ENCODE measurements around the gene CSRP2.

Gene CSRP2

DNA sequence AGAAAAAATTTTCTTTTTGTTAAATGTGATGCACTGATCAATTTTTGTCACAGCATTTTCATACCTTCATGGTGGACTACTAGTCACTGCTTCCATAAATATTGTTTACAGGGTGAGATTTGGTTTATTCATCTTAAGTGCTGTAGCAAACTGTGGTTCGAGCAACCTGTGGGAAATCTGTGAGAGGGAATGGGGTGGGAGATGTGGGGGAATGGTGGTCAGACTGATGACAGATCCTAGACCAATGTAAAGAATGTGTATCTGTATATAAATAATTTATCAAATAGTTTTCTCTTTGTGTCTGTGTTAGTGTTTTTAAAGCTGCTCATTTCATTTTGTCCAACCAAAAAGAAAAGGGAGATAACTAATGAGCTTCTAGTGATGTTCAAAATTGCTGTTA, 26.7 kb downstream of the CSRP2 start:
- no peaks in the 10 kb centered on the region for H3K4me1 ChIP-seq (ENCODE audit: insufficient read depth, low read length)
- no peak overlapping the region for H3K4me3 ChIP-seq (ENCODE audit: low read depth in 1 of 2, low read length in 2 of 2)
- H3K36me3 ChIP-seq (ENCODE audit: insufficient read depth, low read length), result peaks cover 29% of the 10 kb centered on the region
- no peak overlapping the region for H3K9ac ChIP-seq (ENCODE audit: low read length)
- no peak overlapping the region for H3K27ac ChIP-seq (ENCODE audit: low read depth, low read length)
- H3K9me3 ChIP-seq (ENCODE audit: low read length), result peaks cover 3% of the 10 kb centered on the region
- no peaks in the 10 kb centered on the region for H3K27me3 ChIP-seq (ENCODE audit: control insufficient read depth in 1 of 2, insufficient read depth in 2 of 2, low read length in 2 of 2)

GRCh38 chr12:76848132-76848531, 30.7 kb downstream of the CSRP2 start:
- no peak overlapping the region for H3K9ac ChIP-seq (ENCODE audit: low read length)
- H3K36me3 ChIP-seq (ENCODE audit: insufficient read depth, low read length), result peaks cover 29% of the 10 kb centered on the region
- H3K27me3 ChIP-seq (ENCODE audit: control insufficient read depth in 1 of 2, insufficient read depth in 2 of 2, low read length in 2 of 2), result no peaks in the 10 kb centered on the region
- no peaks in the 10 kb centered on the region for H3K4me1 ChIP-seq (ENCODE audit: insufficient read depth, low read length)
- H3K27ac ChIP-seq (ENCODE audit: low read depth, low read length), result no peak overlapping the region
- no peak overlapping the region for H3K4me3 ChIP-seq (ENCODE audit: low read depth in 1 of 2, low read length in 2 of 2)
- no peaks in the 10 kb centered on the region for H3K9me3 ChIP-seq (ENCODE audit: low read length)

GRCh38 chr12:76847260-76847659, 31.6 kb downstream of the CSRP2 start:
- Histone ChIP-seq H3K9me3 (ENCODE audit: low read length) (no peaks in the 10 kb centered on the region), H3K27ac (ENCODE audit: low read depth, low read length) (no peak overlapping the region), H3K9ac (ENCODE audit: low read length) (no peak overlapping the region), H3K4me3 (ENCODE audit: low read depth in 1 of 2, low read length in 2 of 2) (no peak overlapping the region), H3K36me3 (ENCODE audit: insufficient read depth, low read length) (peaks cover 29% of the 10 kb centered on the region), H3K27me3 (ENCODE audit: control insufficient read depth in 1 of 2, insufficient read depth in 2 of 2, low read length in 2 of 2) (no peaks in the 10 kb centered on the region), H3K4me1 (ENCODE audit: insufficient read depth, low read length) (no peaks in the 10 kb centered on the region)

- no peak overlapping the region for H3K4me3 ChIP-seq (ENCODE audit: low read depth in 1 of 2, low read length in 2 of 2)
- H3K36me3 ChIP-seq (ENCODE audit: insufficient read depth, low read length), result peaks cover 8% of the 10 kb centered on the region
Observed at GRCh38 chr12:76836633-76837032, 42.2 kb downstream of the CSRP2 start.

DNA sequence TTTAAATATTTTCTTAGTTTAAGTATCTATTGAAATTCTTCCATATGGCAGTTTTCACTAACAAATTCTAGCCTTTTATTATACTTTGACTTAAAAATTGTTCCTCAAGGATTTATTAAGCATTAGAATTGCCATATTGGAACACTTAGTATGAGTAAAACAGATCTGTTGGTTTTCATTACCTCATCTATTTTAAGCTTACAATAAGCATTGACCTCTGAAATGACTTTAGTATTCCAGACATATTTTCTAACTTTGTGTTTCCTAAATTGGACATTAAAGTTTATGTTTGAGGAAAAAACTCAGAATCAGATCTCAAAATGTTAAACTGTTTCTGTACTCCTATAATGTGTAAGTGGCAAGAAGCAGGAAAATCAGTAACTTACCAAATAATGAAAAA, 48.4 kb downstream of the CSRP2 start:
- no peak overlapping the region for H3K27ac ChIP-seq (ENCODE audit: low read depth, low read length)
- H3K4me3 ChIP-seq (ENCODE audit: low read depth in 1 of 2, low read length in 2 of 2), result no peak overlapping the region
- H3K36me3 ChIP-seq (ENCODE audit: insufficient read depth, low read length), result peaks cover 20% of the 10 kb centered on the region
- no peak overlapping the region for H3K9ac ChIP-seq (ENCODE audit: low read length)
- no peaks in the 10 kb centered on the region for H3K4me1 ChIP-seq (ENCODE audit: insufficient read depth, low read length)
- no peaks in the 10 kb centered on the region for H3K27me3 ChIP-seq (ENCODE audit: control insufficient read depth in 1 of 2, insufficient read depth in 2 of 2, low read length in 2 of 2)
- no peaks in the 10 kb centered on the region for H3K9me3 ChIP-seq (ENCODE audit: low read length)

More at GRCh38 chr12:76836633-76837032, 42.2 kb downstream of the CSRP2 start:
- H3K9ac ChIP-seq (ENCODE audit: low read length), result no peak overlapping the region
- H3K4me1 ChIP-seq (ENCODE audit: insufficient read depth, low read length), result no peaks in the 10 kb centered on the region
- H3K9me3 ChIP-seq (ENCODE audit: low read length), result no peaks in the 10 kb centered on the region
- no peaks in the 10 kb centered on the region for H3K27me3 ChIP-seq (ENCODE audit: control insufficient read depth in 1 of 2, insufficient read depth in 2 of 2, low read length in 2 of 2)
- H3K27ac ChIP-seq (ENCODE audit: low read depth, low read length), result no peak overlapping the region

- H3K4me1 ChIP-seq (ENCODE audit: insufficient read depth, low read length), result no peaks in the 10 kb centered on the region
- H3K9me3 ChIP-seq (ENCODE audit: low read length), result no peaks in the 10 kb centered on the region
- no peak overlapping the region for H3K4me3 ChIP-seq (ENCODE audit: low read depth in 1 of 2, low read length in 2 of 2)
- no peak overlapping the region for H3K27ac ChIP-seq (ENCODE audit: low read depth, low read length)
- no peaks in the 10 kb centered on the region for H3K27me3 ChIP-seq (ENCODE audit: control insufficient read depth in 1 of 2, insufficient read depth in 2 of 2, low read length in 2 of 2)
- no peak overlapping the region for H3K9ac ChIP-seq (ENCODE audit: low read length)
- peaks cover 3% of the 10 kb centered on the region for H3K36me3 ChIP-seq (ENCODE audit: insufficient read depth, low read length)
Observed at GRCh38 chr12:76820888-76821482, 57.8 kb downstream of the CSRP2 start.

DNA sequence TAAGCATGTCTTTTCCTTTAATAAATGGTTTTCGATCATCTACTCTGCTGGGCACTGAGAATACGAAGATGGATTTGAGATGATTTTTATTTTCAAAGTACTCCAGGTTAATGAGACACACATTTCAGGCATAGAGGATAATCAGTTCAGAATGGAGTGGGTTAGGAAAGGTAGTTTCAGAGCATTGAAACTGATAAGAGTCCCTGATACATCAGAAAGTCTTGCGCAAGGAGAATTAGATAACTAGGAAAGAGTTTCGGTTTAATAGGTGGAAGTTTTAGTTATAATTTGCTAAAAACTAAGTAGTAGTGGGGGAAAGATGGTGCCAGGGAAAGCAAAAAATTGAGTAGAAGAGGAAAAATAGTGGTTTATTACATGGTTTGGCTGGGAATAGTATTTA, 64.8 kb downstream of the CSRP2 start:
- H3K27me3 ChIP-seq (ENCODE audit: control insufficient read depth in 1 of 2, insufficient read depth in 2 of 2, low read length in 2 of 2), result no peaks in the 10 kb centered on the region
- no peak overlapping the region for H3K4me3 ChIP-seq (ENCODE audit: low read depth in 1 of 2, low read length in 2 of 2)
- H3K4me1 ChIP-seq (ENCODE audit: insufficient read depth, low read length), result no peaks in the 10 kb centered on the region
- H3K9me3 ChIP-seq (ENCODE audit: low read length), result no peaks in the 10 kb centered on the region
- H3K36me3 ChIP-seq (ENCODE audit: insufficient read depth, low read length), result peaks cover 6% of the 10 kb centered on the region
- H3K27ac ChIP-seq (ENCODE audit: low read depth, low read length), result no peak overlapping the region
- no peak overlapping the region for H3K9ac ChIP-seq (ENCODE audit: low read length)

- no peaks in the 10 kb centered on the region for H3K4me1 ChIP-seq (ENCODE audit: insufficient read depth, low read length)
- H3K36me3 ChIP-seq (ENCODE audit: insufficient read depth, low read length), result peaks cover 6% of the 10 kb centered on the region
- no peaks in the 10 kb centered on the region for H3K9me3 ChIP-seq (ENCODE audit: low read length)
- H3K4me3 ChIP-seq (ENCODE audit: low read depth in 1 of 2, low read length in 2 of 2), result no peak overlapping the region
- no peak overlapping the region for H3K9ac ChIP-seq (ENCODE audit: low read length)
- H3K27me3 ChIP-seq (ENCODE audit: control insufficient read depth in 1 of 2, insufficient read depth in 2 of 2, low read length in 2 of 2), result no peaks in the 10 kb centered on the region
- H3K27ac ChIP-seq (ENCODE audit: low read depth, low read length), result no peak overlapping the region
Observed at GRCh38 chr12:76813265-76813664, 65.6 kb downstream of the CSRP2 start.

DNA sequence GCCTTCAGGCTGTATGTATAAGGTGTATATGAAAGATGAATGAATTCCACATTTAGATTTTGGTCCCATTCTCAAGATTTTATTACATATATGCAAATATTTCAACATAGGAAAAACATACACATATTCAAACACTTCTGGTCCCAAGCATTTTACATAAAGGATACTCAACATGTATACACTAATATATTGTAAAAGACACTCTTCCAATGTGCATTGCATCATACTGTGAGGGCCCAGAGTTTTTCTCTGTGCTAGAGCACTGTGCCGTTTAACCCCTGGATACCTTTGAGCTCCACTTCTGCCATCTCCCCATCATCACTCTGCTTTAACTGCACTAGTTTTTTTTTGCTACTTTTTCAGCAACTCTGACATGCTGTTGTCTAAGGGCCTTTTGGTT, 66.8 kb downstream of the CSRP2 start:
- H3K36me3 ChIP-seq (ENCODE audit: insufficient read depth, low read length), result peaks cover 10% of the 10 kb centered on the region
- H3K9ac ChIP-seq (ENCODE audit: low read length), result no peak overlapping the region
- no peak overlapping the region for H3K27ac ChIP-seq (ENCODE audit: low read depth, low read length)

DNA sequence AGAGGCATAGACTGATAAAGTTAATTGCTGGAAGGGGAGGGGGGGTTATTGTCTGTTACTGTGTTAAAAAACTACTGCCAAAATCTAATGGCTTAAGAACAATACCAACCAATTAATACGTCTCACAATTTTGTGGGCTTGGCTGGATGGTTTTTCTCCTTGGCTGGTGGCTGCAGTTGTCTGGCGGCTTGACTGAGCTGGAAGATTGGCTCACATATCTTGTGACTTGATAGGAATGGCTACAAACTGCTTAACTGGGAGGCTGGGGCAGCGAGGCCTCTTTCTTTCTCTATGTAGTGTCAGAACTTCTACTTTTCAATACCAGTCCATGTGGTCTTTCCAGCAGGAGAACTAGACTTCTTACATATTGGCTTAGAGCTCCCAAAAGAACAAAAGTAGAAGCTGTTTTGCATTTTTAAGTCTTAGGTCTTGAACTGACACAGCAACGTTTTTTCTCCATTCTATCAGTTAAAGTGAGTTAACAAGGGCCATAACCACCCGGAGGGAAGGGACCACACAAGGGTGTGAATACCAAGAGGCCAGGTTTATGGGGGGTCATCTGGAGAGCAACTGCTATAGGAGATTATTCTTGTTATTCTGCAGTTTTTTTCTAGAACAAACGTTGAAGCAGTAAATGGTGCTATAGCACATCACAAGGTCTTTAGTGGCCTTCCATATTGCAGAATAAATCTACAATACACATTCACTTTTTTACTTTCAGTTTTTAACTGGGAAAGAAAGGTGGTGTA, 68.0 kb downstream of the CSRP2 start:
- no peaks in the 10 kb centered on the region for H3K9me3 ChIP-seq (ENCODE audit: low read length)
- no peak overlapping the region for H3K9ac ChIP-seq (ENCODE audit: low read length)
- no peaks in the 10 kb centered on the region for H3K27me3 ChIP-seq (ENCODE audit: control insufficient read depth in 1 of 2, insufficient read depth in 2 of 2, low read length in 2 of 2)
- H3K4me1 ChIP-seq (ENCODE audit: insufficient read depth, low read length), result no peaks in the 10 kb centered on the region
- H3K4me3 ChIP-seq (ENCODE audit: low read depth in 1 of 2, low read length in 2 of 2), result no peak overlapping the region
- H3K36me3 ChIP-seq (ENCODE audit: insufficient read depth, low read length), result peaks cover 13% of the 10 kb centered on the region
- no peak overlapping the region for H3K27ac ChIP-seq (ENCODE audit: low read depth, low read length)

More for the DNA sequence above, 66.8 kb downstream of the CSRP2 start:
- H3K9me3 ChIP-seq (ENCODE audit: low read length), result no peaks in the 10 kb centered on the region
- H3K4me1 ChIP-seq (ENCODE audit: insufficient read depth, low read length), result no peaks in the 10 kb centered on the region
- H3K27me3 ChIP-seq (ENCODE audit: control insufficient read depth in 1 of 2, insufficient read depth in 2 of 2, low read length in 2 of 2), result no peaks in the 10 kb centered on the region
- no peak overlapping the region for H3K4me3 ChIP-seq (ENCODE audit: low read depth in 1 of 2, low read length in 2 of 2)

Measured in muscle layer of colon (tissue), 2 donors.